Activated CD8-positive, alpha-beta memory T cell treated with anti-CD3 and anti-CD28 coated beads, Interleukin-2, amount 50 U/mL, for 4 hours (primary cell): ENCODE data around the gene GCK.
A peak's percentile ranks its signal among the peaks of the same experiment; 100 is the strongest.
"Not testable (repeated sequence)": the region's sequence is repeated elsewhere in the genome, so short reads cannot be mapped to it uniquely, and the experiment has no call there.

Experiments used
- DNase-seq: peaks from one replicate; pipeline ENCODE4 v3.0.0-alpha.2; 2020

Gene GCK

GRCh38 chr7:44138698-44139097 is 50.5 kb downstream of the GCK start:
- no peak for DNase-seq

DNA sequence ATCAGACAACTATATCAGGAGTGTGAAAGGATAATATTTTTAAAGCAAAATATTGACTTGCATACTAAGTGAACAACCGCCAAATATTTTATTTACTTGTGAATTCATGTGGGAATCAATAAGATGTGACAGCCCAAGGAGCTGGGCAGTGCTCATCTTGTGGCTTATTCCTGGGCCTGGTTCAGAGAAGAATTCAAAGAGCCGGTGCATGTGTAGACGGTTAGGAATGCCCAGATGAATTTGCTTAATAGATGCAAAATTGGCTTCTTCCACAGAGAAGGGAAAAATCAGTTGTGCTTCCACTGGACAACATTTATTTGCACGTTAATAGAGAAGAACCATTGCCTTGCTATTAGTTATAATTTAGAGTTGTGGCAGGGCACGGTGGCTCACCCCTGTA is 52.5 kb downstream of the GCK start:
- DNase-seq, result no peak

GRCh38 chr7:44134943-44135628 is 54.2 kb downstream of the GCK start:
- DNase-seq, result no peak

DNA sequence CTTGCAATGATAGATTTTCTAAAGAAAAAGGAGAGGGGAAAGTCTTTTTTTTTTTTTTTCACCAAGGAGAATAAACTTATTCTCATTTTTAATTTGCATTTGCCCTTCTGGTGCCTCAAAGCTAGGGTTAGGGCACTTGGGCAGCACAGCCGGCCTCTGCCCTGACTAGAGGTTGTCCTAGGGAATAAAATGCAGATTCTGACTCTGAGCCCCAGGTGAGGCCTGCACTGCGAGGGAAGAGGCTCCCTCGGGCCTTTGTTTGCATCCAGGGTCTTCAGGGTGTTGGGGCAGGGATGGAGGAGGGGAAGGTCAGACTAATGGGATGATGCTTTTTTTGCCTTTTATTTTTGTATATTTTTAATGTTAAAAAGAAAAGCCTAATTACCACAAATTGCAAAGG is 55.9 kb downstream of the GCK start:
- no peak for DNase-seq

DNA sequence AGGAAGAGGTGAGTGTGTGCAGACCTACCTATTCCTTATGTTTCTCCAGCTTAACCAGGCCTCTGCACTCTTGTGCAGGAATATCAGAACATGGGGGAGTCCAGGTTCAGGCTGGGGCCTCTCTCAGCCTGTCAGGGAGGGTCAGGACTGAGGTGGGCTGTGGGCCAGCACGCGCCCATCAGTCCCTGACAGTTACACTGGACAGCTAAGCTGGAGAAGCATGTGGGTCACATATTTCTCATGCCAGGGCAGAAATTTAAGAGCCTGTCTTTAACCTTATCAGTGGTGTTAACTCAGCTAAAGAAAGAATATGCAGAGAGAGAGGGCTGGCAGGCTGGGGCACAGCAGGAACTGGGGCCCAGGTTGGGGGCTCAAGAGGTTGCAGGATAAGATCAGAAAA is 57.2 kb downstream of the GCK start:
- no peak for DNase-seq

DNA sequence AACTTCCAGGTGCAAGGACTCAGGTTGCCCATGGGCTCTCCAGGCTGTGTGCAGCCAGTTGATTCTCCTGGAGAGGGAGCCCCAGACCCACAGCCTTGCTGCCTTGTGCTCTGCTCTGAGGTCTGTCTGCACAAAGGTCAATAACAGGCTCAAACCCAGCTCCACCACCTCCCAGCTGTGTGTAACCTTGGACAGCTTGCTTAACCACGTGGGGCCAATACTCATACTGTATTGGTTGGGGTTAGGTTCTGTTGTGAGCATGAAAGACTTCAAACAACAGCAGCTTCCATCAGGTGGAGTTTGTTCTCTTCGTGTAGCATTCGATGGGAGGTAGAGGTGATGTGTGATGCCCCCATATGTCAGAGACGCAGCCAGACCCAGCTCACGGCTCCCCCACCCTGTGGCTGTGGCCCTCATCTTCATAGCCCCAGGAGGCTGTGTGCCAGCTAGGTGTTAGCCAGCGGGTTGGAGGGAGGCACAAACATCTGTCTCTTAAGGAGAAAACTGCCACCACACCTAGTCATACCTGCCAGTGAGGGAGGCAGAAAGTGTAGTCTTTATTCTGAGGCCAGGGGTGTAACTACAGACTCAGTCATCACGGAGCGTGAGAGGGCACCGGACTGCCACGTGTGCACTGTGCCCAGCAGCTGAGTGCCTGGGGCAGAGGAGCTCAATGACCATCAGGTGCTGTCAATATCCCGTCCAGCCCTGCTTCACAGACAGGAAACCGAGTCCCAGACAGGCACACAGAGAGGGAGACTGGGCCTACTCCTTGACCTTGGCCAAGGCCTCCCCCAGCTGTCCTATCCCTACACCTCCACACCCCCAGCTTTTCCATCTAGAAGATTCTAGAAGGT is 57.8 kb downstream of the GCK start:
- DNase-seq, result no peak

DNA sequence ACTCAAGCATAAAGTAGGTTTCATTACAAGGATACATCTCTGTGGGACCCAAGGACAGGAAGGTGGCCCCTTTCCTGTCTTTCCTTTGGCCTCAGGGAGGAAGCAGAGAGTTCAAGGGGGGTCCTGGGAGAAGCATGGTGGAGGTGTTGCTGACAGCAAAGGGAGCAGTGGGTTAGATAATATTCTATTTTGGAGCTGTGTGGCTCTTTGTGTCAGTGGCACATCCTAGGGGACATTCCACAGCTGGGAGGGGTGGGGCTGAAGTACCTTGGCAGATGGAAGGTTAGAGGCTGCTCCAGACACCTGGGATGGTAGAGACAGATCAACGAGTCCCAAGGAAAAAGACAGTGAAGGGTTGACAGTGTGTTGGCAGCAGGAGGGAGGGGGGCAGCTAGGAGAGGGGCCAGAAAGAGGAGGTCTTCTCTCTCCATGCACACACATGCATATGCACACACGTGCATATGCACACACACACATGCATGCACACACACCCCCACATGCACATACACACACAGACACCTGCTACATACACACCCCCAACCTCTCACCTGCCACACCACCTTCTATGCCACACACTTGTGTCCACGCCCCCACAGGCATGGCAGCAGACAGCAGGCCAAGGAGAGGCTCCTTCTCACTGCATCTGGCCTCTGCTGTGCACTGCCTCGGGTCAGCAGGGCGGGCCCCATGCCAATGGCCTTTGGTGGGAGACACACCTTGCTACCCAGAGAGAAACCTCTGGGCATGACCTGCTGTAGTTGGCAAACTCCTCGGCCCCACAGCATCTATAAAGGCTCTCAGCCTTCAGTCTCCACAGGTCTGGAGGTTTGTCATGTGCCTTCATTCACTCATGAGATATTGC is 60.3 kb downstream of the GCK start:
- no peak for DNase-seq

DNA sequence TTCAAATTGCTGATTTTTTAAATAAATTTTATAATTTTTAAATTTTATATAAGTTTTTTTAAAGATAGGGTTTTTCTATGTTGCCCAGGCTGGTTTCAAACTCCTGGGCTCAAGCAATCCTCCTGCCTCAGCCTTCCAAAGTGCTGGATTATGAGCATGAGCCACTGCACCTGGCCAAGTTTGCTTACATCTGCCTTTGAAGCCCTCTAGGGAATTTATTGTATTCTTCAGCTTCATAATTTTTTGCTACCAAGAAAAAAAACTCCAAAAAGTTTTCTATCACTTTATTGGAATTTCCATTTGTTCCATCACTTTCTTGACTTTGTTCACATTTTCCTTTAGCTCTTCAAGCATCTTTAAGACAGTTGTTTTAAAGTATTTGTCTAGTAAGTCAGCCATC is 62.1 kb downstream of the GCK start:
- DNase-seq, result no peak

DNA sequence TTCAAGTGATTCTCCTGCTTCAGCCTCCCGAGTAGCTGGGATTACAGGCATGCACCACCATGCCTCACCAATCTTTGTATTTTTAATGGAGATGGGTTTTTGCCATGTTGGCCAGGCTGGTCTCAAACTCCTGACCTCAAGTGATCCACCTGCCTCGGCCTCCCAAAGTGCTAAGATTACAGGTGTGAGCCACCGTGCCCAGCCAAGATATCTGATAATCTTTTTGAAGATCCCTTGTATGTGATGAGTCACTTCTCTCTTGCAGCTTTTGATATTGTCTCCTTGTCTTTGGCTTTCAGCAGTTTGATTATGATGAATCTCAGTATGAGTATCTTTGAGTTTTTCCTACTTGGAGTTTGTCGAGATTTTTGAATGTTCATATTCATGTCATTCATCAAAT is 62.7 kb downstream of the GCK start:
- DNase-seq, result not testable (repeated sequence)

- DNase-seq, result no peak
Observed at GRCh38 chr7:44124822-44125202, 64.4 kb downstream of the GCK start.

- peak; percentile 98 for DNase-seq
Observed at GRCh38 chr7:44123190-44124003, 65.8 kb downstream of the GCK start, which contains the start of gene POLD2. POLD2 (minus strand) TSS chr7:44123548; CDS start chr7:44122053, 1,495 bp downstream.

DNA sequence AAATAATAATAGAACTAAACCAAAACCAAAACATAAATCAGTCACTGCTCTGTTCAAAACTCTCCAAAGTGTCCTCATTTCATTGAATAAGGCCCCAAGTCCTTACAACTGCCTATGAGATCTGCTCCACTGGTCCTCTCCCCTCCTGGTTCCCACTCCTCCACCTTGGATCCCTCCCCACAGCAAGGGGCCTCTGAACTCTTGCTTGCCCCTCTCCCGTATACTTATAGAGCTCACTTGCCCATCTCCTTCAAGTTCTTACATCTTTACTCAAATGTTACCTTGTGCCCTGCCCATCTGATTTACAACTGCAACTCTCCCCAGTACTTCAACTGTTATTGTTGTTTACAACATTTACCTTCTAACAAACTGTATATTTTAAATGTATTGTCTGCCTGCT is 66.7 kb downstream of the GCK start:
- no peak for DNase-seq

DNA sequence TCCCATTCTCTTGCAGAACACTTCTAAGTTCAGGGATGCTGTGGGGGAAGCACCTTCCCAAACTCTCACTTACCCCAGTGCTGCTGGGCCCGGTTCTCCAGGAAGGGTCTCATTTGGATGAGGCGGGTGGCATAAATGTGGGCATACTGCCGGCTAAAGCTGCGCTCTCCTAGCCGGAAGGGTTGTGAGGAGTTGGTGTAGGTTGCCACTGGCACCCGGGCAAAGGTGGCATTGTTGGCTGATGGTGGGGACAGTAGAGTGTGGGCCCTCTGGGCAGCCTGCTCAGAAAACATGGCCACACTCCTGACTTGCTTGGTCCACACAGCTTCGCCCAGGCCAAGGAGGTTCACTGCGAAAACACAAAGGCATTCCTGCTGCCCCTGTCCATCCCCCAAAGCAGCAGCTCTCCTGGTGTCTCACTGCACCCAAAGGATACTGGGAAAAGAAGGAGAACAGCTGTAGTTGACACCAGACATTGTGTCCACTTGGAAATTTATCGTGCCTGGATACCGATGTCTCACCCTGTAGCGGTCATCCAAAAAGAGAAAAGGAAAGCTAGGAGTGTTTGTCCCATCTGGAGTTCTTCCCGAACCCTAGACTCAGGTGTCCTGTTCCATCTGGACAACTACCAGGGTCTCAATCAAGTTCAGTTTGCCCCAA is 67.3 kb downstream of the GCK start:
- DNase-seq, result no peak

DNA sequence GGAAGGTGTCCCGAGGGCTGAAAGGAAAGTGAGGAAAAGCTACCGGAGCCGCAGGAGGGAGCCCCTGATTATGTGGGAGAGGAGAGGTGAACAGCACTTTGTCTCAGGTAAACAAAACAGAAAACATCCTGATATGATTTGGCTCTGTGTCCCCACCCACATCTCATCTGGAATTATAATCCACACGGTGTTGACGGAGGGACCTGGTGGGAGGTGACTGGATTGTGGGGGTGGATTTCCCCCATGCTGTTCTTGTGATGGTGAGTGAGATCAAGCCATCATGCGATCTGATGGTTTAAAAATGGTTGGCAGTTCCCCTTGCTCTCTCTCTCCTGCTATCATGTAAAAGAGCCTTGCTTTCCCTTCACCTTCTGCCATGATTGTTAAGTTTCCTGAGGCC is 68.8 kb downstream of the GCK start:
- no peak for DNase-seq

DNA sequence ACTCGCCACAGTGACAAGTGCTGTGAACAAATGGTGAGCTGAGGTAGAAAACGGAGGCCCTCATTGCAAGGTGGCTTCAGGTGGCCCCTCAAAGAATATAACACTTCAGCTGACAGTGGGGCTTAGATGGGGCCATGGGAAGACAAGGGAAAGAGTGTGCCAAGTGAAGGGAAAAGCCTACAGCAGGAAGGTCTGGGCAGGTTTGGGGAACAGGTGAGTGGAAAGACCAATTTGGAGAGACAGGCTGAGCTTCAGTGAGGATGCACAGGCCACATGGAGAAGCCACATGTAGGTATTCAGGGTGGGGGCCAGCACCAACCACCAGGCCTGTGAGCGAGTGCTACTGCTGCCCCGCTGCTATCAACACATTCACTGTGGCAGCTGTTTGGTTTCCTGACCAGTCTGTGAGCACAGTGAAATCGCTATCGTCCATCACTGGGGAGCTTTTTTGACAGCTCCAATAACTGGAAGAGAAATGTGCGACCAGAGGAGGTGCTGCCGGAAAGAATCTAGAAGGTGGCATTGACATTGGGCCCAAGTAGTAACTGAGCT is 69.3 kb downstream of the GCK start:
- DNase-seq, result no peak

DNA sequence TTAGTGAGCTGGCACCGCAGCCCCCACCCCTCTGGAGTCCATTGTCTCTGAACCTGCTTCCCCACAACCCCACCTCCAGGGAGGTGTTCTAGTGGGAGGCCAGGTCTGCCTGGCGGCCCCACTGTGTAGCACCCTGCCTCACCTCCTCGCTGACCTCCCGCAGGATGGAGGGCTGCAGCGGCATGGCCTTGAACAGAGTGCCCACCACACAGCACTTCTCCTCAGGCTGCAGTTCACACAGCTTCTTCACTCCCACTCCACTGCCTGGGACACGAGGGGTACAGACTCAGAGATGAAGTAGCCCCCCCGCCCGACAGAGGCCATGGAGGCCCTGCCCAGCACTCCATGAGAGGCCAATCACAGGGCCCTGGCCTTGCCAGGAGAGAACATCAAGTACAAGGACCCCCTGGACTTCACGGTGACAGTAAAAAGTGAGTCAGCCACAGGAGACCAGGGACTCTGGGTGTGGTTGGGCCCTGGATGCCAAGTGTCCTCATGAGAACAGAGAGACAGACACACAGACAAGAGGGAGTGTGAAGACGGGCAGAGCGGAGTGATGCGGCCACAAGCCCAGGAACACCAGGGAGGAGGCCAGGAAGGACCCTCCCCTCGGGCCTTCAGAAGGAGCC is 71.3 kb downstream of the GCK start:
- DNase-seq, result peak; percentile 12

DNA sequence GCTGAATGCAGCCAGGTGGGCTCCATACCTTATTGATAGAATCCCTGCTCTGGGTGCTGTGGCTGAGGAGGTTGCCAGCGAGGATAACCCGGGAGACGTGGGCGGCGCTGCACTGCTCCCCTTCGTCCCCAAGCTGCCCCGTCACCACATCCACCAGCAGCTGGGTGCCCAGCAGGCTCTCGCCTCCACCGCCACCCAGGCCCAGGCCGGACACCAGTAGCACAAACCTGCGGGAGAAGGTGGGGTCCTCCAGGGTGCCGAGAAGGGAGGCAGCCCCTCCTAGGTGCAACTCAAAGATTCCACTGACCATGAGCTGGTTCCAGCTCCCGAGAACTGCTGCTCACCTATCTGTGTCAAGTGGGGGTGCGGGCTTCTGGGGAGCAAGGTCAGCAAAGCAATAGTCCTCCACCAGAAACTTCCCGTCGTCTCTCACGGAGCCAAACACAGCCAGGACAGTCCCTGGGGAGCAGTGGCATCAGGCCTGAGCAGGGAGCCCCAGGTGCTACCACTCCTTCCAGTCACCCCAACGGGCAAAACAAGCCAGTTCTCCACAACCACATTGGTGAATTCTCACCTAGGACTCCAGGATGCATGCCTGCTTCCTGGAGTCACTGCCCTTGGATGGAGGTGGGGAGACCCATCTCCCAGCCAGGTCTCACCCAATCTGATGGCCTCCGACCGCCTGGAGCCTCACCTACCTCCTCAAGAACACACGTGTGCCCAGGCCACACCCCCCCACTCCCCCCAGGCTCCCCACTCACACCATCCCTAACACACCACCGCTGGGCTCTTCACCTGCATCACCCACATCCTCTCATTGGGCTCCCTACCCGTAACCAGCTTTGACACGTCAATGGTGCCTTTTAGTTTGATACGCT is 72.2 kb downstream of the GCK start:
- peak; percentile 12 for DNase-seq

GRCh38 chr7:44116087-44116788 is 73.0 kb downstream of the GCK start:
- DNase-seq, result peak; percentile 14

GRCh38 chr7:44114586-44115310 is 74.5 kb downstream of the GCK start:
- no peak for DNase-seq
